Stimulated activated naive CD8-positive, alpha-beta T cell treated with anti-CD3 and anti-CD28 coated beads, Interleukin-15, Interleukin-2, amounts not matched to agents 100 ng/mL and 50 ng/mL, for 24 hours (primary cell): ENCODE data around the gene RRBP1.
A peak's percentile ranks its signal among the peaks of the same experiment; 100 is the strongest.

Experiments used
- H3K27ac Mint-ChIP-seq: one replicate; pipeline ENCODE4 v1.8.0; 2021; ENCODE audit warnings: mild to moderate bottlenecking, mixed read lengths
- H3K27me3 Mint-ChIP-seq: one replicate; pipeline ENCODE4 v1.8.0; 2021; ENCODE audit warnings: mixed read lengths
- H3K36me3 Mint-ChIP-seq: one replicate; pipeline ENCODE4 v1.8.0; 2021; ENCODE audit warnings: low read depth, mixed read lengths
- H3K4me1 Mint-ChIP-seq: one replicate; pipeline ENCODE4 v1.8.0; 2021; ENCODE audit warnings: low read depth, mixed read lengths
- H3K4me3 Mint-ChIP-seq: one replicate; pipeline ENCODE4 v1.8.0; 2021; ENCODE audit warnings: mild to moderate bottlenecking, mixed read lengths
- H3K9me3 Mint-ChIP-seq: one replicate; pipeline ENCODE4 v1.8.0; 2021; ENCODE audit warnings: mixed read lengths

RRBP1 gene

GRCh38 chr20:17579369-17580039, 102.5 kb downstream of the RRBP1 start:
- H3K4me3 Mint-ChIP-seq: no peak overlapping the region
- H3K27me3 Mint-ChIP-seq: no peaks in the 10 kb centered on the region
- H3K4me1 Mint-ChIP-seq: peaks cover 26% of the 10 kb centered on the region
- H3K36me3 Mint-ChIP-seq: peaks cover 6% of the 10 kb centered on the region
- no peak overlapping the region for H3K27ac Mint-ChIP-seq
- H3K9me3 Mint-ChIP-seq: no peaks in the 10 kb centered on the region

GRCh38 chr20:17576215-17576614, 105.8 kb downstream of the RRBP1 start:
- Mint-ChIP-seq H3K4me3 (no peak overlapping the region), H3K27ac (no peak overlapping the region), H3K4me1 (peaks cover 43% of the 10 kb centered on the region), H3K27me3 (no peaks in the 10 kb centered on the region), H3K9me3 (no peaks in the 10 kb centered on the region), H3K36me3 (no peaks in the 10 kb centered on the region)

GRCh38 chr20:17573463-17573862, 108.6 kb downstream of the RRBP1 start:
- peaks cover 33% of the 10 kb centered on the region for H3K4me1 Mint-ChIP-seq
- no peak overlapping the region for H3K4me3 Mint-ChIP-seq
- no peaks in the 10 kb centered on the region for H3K36me3 Mint-ChIP-seq
- no peaks in the 10 kb centered on the region for H3K27me3 Mint-ChIP-seq
- H3K9me3 Mint-ChIP-seq: no peaks in the 10 kb centered on the region
- no peak overlapping the region for H3K27ac Mint-ChIP-seq

GRCh38 chr20:17572034-17572638, 109.9 kb downstream of the RRBP1 start:
- peaks cover 6% of the 10 kb centered on the region for H3K27me3 Mint-ChIP-seq
- H3K4me3 Mint-ChIP-seq: no peak overlapping the region
- H3K27ac Mint-ChIP-seq: no peak overlapping the region
- H3K36me3 Mint-ChIP-seq: no peaks in the 10 kb centered on the region
- H3K4me1 Mint-ChIP-seq: peaks cover 33% of the 10 kb centered on the region
- H3K9me3 Mint-ChIP-seq: no peaks in the 10 kb centered on the region

GRCh38 chr20:17571153-17571527, 110.9 kb downstream of the RRBP1 start:
- Mint-ChIP-seq H3K36me3 (no peaks in the 10 kb centered on the region), H3K9me3 (no peaks in the 10 kb centered on the region), H3K4me3 (peak overlapping the region; percentile 86), H3K4me1 (peaks cover 33% of the 10 kb centered on the region), H3K27me3 (peaks cover 6% of the 10 kb centered on the region), H3K27ac (peak overlapping the region; percentile 81)

GRCh38 chr20:17570347-17571152, 111.5 kb downstream of the RRBP1 start:
- Mint-ChIP-seq H3K27me3 (peaks cover 6% of the 10 kb centered on the region), H3K36me3 (no peaks in the 10 kb centered on the region), H3K9me3 (no peaks in the 10 kb centered on the region), H3K4me1 (peaks cover 33% of the 10 kb centered on the region), H3K4me3 (peak overlapping the region; percentile 86), H3K27ac (peak overlapping the region; percentile 81)

GRCh38 chr20:17569616-17570346, 112.3 kb downstream of the RRBP1 start, which contains the start of gene DSTN:
Gene DSTN (plus strand): TSS chr20:17570075. CDS start chr20:17570209, 134 bp downstream.
- Mint-ChIP-seq H3K27me3 (peaks cover 14% of the 10 kb centered on the region), H3K36me3 (no peaks in the 10 kb centered on the region), H3K27ac (peak within 1 kb of the TSS; percentile 81), H3K4me3 (peak within 1 kb of the TSS; percentile 86), H3K4me1 (peaks cover 33% of the 10 kb centered on the region), H3K9me3 (no peaks in the 10 kb centered on the region)

GRCh38 chr20:17568972-17569521, 113.0 kb downstream of the RRBP1 start:
- peaks cover 30% of the 10 kb centered on the region for H3K4me1 Mint-ChIP-seq
- H3K27me3 Mint-ChIP-seq: peaks cover 14% of the 10 kb centered on the region
- H3K4me3 Mint-ChIP-seq: peak overlapping the region; percentile 59
- no peaks in the 10 kb centered on the region for H3K9me3 Mint-ChIP-seq
- H3K27ac Mint-ChIP-seq: no peak overlapping the region
- H3K36me3 Mint-ChIP-seq: no peaks in the 10 kb centered on the region

- peaks cover 25% of the 10 kb centered on the region for H3K4me1 Mint-ChIP-seq
- H3K9me3 Mint-ChIP-seq: no peaks in the 10 kb centered on the region
- peaks cover 14% of the 10 kb centered on the region for H3K27me3 Mint-ChIP-seq
- H3K36me3 Mint-ChIP-seq: no peaks in the 10 kb centered on the region
- peak overlapping the region; percentile 59 for H3K4me3 Mint-ChIP-seq
- peak overlapping the region; percentile 1 for H3K27ac Mint-ChIP-seq
Measured at GRCh38 chr20:17568045-17568788, 113.8 kb downstream of the RRBP1 start.

- no peaks in the 10 kb centered on the region for H3K36me3 Mint-ChIP-seq
- peaks cover 17% of the 10 kb centered on the region for H3K27me3 Mint-ChIP-seq
- no peak overlapping the region for H3K4me3 Mint-ChIP-seq
- H3K4me1 Mint-ChIP-seq: peaks cover 15% of the 10 kb centered on the region
- no peaks in the 10 kb centered on the region for H3K9me3 Mint-ChIP-seq
- H3K27ac Mint-ChIP-seq: no peak overlapping the region
Measured at GRCh38 chr20:17566345-17566744, 115.7 kb downstream of the RRBP1 start.

- Mint-ChIP-seq H3K27me3 (peaks cover 17% of the 10 kb centered on the region), H3K27ac (no peak overlapping the region), H3K36me3 (no peaks in the 10 kb centered on the region), H3K9me3 (no peaks in the 10 kb centered on the region), H3K4me3 (no peak overlapping the region), H3K4me1 (peaks cover 17% of the 10 kb centered on the region)
Measured at GRCh38 chr20:17565169-17565845, 116.7 kb downstream of the RRBP1 start.
